Measurements from ENCODE around the gene EDN3. TPM values are rescaled to one million over a fixed set of nuclear protein-coding genes. Genes with fewer than 3 reads are reported as not detected.

Gene EDN3
- total and polyA plus RNA-seq, 12 donors, result 0.07 to 0.33 TPM; not detected in 10

DNA sequence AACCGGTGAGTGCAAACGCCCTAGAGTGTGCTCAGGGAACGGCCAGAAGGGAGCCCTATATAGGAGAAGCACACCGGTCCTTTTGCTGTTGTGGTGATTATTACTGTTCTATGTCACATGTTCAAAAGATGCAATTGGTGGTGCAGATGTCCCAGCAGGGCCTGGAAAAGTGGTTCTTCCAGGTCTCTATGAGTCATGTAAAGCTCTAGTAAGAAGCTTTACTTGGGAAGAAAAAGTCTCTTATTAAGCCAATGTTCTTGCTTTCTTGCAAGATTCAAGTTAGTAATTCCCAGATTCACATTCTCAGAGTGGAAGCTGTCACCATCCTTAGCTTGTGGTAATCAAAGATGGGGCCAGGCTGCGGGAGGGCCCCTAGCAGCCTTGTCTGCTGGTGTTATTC, 23.3 kb downstream of the EDN3 start:
- Histone ChIP-seq H3K27me3 (peaks cover 0 to 42% (median 18%) of the 10 kb centered on the region in 7 donors), H3K36me3 (no peaks in the 10 kb centered on the region), H3K4me1 (no peaks in the 10 kb centered on the region), H3K9me3 (no peaks in the 10 kb centered on the region), H3K4me3 (no peak overlapping the region), H3K27ac (no peak overlapping the region)
- ATAC-seq, result no peak
- intact Hi-C loops (cut with DNase I), result loop anchor here in 1 of 10 donors (5.0 kb wide), 1 partner anchor 51 kb away; no protein-coding TSS in a partner anchor
- 77 to 88% methylated on average over 5 of the region's 5 CpGs for WGBS, 2 donors
- DNase-seq, result no peak
- TF ChIP-seq, protein P1, sequence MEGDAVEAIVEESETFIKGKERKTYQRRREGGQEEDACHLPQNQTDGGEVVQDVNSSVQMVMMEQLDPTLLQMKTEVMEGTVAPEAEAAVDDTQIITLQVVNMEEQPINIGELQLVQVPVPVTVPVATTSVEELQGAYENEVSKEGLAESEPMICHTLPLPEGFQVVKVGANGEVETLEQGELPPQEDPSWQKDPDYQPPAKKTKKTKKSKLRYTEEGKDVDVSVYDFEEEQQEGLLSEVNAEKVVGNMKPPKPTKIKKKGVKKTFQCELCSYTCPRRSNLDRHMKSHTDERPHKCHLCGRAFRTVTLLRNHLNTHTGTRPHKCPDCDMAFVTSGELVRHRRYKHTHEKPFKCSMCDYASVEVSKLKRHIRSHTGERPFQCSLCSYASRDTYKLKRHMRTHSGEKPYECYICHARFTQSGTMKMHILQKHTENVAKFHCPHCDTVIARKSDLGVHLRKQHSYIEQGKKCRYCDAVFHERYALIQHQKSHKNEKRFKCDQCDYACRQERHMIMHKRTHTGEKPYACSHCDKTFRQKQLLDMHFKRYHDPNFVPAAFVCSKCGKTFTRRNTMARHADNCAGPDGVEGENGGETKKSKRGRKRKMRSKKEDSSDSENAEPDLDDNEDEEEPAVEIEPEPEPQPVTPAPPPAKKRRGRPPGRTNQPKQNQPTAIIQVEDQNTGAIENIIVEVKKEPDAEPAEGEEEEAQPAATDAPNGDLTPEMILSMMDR (IDR thresholded peaks at IDR 0.05), result no peak

DNA sequence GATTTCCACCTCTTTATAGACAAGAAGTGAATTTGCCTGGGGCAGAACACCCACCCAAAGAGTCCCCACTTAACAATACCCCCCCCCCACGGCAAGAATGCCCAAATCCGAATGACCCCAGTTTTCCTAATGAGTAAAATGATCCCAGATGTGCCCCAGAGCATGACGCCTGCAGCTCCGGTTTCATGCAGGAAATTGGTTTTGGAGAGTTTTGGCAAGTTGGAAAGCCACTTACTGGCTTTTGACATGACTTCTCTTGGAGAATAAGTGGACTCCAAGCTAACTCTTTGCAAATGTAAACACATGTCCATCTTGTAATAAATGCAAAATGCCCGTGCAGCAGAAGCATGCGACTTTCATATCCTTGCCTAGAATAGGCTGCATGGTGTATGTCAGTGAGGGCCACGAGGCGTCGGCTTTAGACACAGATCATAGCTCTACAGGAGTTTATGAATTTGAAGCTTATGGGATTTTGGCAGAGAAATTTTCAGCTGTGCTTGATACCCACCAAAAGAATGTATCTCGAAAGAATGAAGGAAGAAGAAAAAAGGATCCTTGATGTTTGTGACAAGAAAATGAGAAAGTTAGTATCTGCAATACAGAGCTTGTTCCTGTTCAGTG, 24.2 kb downstream of the EDN3 start:
- Histone ChIP-seq H3K4me3 (no peak overlapping the region), H3K9me3 (no peaks in the 10 kb centered on the region), H3K36me3 (no peaks in the 10 kb centered on the region), H3K27me3 (peaks cover 0 to 49% (median 27%) of the 10 kb centered on the region in 7 donors), H3K27ac (no peak overlapping the region), H3K4me1 (no peaks in the 10 kb centered on the region)
- intact Hi-C loops (cut with DNase I), result loop anchor here in 1 of 10 donors (5.0 kb wide), 1 partner anchor 52 kb away; no protein-coding TSS in a partner anchor
- ATAC-seq, result no peak
- WGBS, 2 donors, result 75 to 77% methylated on average over 10 of the region's 10 CpGs
- TF ChIP-seq, protein P1 (IDR thresholded peaks at IDR 0.05), result no peak
- no peak for DNase-seq

DNA sequence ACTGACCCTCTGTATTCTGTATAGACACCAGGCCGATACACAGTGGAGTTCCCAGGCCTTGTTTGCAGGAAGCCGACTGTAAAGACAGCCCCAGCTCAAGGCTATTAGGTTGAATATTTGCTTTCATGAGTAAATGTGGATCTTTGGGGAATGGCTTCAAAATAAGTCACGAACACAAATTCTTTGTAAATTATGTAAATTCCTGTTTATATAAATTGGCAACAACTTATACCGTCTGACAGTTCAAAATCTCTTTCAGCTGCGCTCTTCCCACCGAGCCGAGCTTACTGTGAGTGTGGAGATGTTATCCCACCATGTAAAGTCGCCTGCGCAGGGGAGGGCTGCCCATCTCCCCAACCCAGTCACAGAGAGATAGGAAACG, 24.7 kb downstream of the EDN3 start:
- Histone ChIP-seq H3K27ac (no peak overlapping the region), H3K4me3 (no peak overlapping the region), H3K27me3 (peaks cover 0 to 51% (median 32%) of the 10 kb centered on the region in 7 donors), H3K4me1 (no peaks in the 10 kb centered on the region), H3K36me3 (no peaks in the 10 kb centered on the region), H3K9me3 (no peaks in the 10 kb centered on the region)
- ATAC-seq (no peak), DNase-seq (no peak)
- WGBS, 2 donors, result 70 to 75% methylated on average over 10 of the region's 10 CpGs
- intact Hi-C loops (cut with DNase I), result no loop called here
- TF ChIP-seq, protein P1 (IDR thresholded peaks at IDR 0.05), result no peak

DNA sequence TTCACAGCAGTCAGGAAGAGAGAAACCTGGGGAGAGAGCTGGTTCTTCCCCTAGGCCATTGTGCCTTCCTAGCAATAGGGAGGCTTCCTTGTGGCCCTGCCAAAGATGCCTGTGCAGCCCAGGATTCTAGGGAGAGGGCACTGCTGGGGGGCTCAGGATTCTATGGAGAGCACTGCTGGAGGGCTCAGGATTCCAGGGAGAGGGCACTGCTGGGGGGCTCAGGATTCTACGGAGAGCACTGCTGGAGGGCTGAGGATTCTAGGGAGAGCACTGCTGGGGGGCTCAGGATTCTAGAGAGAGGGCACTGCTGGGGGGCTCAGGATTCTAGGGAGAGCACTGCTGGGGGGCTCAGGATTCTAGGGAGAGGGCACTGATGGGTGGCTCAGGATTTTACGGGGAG, 25.8 kb downstream of the EDN3 start:
- Histone ChIP-seq H3K4me3 (no peak overlapping the region), H3K4me1 (no peaks in the 10 kb centered on the region), H3K36me3 (no peaks in the 10 kb centered on the region), H3K9me3 (no peaks in the 10 kb centered on the region), H3K27me3 (peaks cover 0 to 52% (median 40%) of the 10 kb centered on the region in 7 donors), H3K27ac (no peak overlapping the region)
- intact Hi-C loops (cut with DNase I), result no loop called here
- 83 to 93% methylated on average over 2 of the region's 2 CpGs for WGBS, 2 donors
- DNase-seq (no peak), ATAC-seq (no peak)
- TF ChIP-seq, protein P1 (IDR thresholded peaks at IDR 0.05), result no peak

Data from heart right ventricle (tissue), 16 donors.